HG02981 (cell line): ENCODE measurements around the gene C2orf72.
"Not testable (repeated sequence)": the region's sequence is repeated elsewhere in the genome, so short reads cannot be mapped to it uniquely, and the experiment has no call there.

Source experiments
- ATAC-seq: cut with Tn5 transposase; IDR thresholded peaks from one replicate; pipeline ENCODE4 v1.9.1; 2021; ENCODE audit warnings: mild to moderate bottlenecking, moderate library complexity; ENCODE audit not compliant: unreplicated experiment

C2orf72 gene

DNA sequence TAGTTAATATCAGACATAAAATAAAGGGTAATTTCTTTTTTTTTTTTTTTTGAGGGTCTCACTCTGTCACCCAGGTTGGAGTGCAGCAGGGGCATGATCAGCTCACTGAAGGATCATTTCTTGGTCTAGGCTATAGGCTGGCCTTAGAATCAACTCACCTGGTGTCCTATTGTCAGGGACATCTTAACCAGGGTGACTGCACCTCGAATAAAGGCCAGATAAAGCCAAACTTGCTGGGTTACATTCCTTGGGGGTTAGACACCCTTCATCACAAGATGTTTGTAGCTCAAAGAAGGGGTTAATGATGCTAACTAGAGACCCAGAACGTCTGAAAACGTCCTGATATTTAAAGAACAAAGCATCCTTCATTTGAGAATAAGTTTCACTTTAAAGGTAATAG, 23.5 kb upstream of the C2orf72 start:
- no peak for ATAC-seq

DNA sequence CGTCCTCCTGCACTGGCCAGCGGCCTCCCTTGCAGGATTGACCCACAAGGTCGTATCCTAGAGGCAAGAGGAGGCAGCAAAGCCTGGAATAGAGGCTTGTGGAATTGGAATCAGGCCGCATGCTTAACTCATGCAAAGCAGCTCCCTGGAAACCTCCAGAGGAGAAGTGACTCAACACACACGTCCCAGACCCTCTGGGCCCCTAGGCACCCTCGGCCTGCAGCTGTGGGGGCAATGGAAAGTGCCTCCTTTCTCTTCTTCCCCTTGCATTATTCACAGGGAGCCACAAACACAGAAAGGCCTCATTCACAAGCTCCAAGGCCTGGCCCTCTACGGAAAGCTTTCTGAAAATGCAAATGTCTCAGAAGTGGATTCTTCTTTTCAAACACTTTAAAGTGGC, 21.8 kb upstream of the C2orf72 start:
- ATAC-seq = no peak

DNA sequence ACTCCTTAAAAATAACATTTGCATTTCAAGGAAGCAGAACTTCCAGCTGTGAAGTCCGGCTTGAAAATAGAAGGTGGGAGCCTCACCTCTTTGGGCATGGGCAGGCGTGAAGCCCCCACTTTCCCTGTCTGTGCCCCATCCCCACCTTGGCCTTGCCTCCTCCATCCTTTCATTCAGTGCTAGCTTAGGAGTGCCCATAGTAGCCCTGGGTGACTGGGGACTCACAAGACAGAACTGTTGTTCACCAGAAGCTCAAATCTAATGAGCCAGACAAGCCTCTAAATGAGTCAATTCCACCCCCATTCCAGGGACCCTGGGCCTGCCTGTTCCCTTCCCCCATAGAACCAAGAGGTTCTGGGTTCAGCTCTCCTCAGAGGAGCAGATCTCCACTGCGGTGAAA, 21.4 kb upstream of the C2orf72 start:
- no peak for ATAC-seq

DNA sequence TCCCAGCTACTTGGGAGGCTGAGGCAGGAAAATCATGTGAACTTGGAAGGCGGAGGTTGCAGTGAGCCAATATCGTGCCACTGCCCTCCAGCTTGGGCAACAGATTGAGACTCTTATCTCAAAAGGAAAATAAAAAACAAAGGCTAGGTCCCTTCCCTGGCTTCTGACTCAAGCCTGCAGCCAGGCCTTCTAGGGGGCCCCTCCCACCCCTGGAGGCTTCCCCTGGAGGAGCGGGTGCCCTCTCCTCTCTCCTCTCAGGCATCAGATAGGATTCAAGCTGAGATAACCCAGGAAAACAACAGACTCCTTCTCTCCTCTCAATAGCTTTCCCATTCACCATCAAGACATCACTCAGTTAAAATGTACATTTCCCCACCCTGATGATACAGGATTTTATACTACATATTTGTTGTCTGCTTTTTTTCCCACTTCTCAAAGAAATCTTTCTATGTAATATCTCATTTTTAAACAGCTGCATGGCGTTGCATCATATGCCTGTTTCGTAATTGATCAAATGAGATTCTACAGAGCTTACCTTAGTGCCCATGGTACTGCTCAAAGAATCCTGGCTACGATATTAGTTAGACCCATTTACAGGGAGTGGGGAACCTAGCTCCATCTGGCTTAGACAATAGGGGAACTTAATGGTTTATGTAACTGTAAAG, 20.6 kb upstream of the C2orf72 start:
- no peak for ATAC-seq

DNA sequence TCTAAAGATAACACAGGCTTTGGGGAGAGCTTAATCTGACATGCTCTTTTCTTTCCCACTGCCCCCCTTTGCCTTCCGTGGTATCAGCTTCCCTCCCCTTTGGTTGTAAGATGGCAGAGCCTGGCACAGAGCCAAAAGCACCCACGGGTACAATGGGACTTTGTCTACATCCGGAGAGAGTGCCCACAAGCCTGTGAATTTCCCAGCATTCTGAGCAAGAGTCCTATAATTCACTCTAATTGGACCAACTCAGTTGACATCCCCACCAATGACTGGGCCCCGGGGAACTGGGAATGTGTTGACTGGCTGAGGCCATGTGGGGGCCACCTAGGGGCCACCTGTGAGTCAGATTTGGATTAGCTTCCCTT, 20.1 kb upstream of the C2orf72 start:
- ATAC-seq = no peak

DNA sequence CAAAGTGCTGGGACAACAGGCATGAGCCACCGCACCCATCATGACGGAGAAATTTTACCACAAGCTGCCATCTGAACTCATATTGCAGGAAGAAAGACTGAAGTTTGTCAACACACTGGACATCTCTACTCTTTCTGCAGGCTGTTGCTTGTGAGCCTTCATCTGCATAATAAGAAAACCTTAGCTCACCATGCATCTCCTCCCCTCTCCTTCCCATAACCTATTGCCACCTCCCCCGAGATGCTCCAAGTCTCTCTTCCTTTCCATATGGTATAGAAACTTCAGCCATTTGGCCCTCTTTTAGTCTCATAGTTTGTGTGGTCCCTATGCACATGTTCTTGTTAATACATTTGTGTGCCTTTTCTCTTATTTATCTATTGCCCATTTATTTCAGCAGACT, 19.1 kb upstream of the C2orf72 start:
- no peak for ATAC-seq

DNA sequence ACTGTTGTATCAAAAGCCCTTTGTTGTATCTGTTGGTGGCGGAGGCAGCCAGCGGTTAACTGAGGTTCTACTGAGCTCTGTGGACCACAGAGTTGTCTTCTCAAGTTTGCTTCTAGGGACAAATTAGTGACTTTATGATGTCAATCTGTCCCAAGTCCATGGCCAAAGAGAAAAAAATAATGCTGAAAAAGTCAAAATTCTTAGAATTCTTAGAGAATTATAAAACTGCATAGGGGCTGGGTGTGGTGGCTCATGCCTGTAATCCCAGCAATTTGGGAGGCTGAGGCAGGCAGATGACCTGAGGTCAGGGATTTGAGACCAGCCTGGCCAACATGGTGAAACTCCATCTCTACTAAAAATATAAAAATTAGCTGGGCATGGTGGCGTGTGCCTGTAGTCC, 12.3 kb upstream of the C2orf72 start:
- not testable (repeated sequence) for ATAC-seq

DNA sequence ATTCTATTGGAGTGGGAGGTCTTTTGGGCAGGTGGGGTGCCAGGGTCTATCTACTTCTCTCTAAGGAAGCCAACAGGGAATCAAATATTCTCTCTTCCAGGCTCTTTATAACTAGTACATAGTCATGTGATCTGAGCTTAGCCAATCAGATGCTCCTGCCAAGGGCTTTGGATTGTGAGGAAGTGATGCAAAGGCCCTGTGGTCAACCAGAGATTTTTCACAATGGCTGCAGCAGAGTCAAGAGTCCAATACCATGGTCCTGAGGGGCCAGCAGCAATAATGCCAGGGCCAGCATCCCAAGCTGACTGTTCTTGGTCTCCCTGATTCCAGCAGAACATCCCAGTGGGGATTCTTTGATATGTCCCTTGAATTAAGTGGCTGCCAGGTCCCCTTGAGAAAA, 8.4 kb upstream of the C2orf72 start:
- no peak for ATAC-seq

DNA sequence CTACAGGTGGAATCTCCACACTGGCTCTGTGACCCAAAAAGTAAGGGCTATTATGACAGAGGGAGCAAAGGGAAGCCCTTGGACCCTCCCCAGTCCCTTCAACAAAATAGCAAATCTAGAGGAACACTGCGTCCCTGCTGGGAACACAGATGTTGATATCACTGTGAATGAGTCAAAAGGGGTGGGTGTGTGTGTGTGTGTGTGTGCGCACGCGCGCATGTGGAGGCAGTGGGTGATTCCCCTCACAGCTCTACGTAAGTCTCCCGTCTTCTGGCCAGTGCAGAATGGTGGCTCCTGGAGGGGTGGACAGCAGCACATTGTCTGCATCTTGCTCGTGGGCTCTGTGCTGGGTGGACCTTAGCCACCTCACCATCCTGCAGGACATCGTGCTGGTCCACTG, 7.8 kb upstream of the C2orf72 start:
- no peak for ATAC-seq

DNA sequence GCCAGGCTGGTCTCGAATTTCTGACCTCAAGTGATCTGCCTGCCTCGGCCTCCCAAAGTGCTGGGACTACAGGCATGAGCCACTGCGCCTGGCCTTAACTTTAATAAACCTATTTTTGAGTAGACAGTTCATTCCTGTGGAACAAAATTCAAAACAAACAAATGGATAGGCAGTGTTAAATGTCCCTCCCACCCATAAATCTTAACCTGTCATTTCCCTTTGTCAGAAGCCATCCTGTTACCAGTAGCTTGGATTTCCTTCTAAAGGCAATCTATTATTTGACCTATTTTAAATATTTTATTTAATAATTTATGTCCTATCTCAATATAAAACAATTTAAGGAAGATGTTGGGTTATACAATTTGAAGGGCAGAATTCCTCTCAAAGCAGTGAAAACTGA, 6.6 kb upstream of the C2orf72 start:
- ATAC-seq = no peak

DNA sequence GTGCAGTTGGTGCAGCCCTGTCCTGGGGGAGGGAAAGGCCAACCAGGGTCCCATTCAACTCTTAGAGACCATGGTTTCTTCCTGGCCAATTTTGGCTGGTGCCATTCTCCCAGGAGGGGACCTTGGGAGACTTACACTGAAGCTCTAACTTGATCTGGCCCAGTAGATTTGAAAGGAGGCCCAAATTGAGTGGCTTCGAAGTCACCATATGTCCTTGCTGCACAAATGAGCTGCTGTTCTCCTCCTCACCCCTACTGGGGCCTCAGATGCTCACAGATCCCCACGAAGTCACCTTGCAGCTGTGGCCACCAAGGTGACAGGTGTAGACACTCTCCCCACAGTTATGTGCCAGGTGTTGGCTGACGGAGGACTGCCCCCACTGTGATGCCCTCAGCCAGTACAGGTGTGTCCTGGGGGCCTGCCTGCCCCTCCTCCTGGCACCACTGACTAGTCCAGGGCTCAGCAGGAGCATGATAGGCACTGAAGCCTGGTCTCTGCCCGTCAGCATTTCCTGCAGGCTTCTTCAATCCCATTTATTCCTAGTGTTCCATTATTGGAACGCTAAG, 4.7 kb upstream of the C2orf72 start:
- ATAC-seq = no peak

DNA sequence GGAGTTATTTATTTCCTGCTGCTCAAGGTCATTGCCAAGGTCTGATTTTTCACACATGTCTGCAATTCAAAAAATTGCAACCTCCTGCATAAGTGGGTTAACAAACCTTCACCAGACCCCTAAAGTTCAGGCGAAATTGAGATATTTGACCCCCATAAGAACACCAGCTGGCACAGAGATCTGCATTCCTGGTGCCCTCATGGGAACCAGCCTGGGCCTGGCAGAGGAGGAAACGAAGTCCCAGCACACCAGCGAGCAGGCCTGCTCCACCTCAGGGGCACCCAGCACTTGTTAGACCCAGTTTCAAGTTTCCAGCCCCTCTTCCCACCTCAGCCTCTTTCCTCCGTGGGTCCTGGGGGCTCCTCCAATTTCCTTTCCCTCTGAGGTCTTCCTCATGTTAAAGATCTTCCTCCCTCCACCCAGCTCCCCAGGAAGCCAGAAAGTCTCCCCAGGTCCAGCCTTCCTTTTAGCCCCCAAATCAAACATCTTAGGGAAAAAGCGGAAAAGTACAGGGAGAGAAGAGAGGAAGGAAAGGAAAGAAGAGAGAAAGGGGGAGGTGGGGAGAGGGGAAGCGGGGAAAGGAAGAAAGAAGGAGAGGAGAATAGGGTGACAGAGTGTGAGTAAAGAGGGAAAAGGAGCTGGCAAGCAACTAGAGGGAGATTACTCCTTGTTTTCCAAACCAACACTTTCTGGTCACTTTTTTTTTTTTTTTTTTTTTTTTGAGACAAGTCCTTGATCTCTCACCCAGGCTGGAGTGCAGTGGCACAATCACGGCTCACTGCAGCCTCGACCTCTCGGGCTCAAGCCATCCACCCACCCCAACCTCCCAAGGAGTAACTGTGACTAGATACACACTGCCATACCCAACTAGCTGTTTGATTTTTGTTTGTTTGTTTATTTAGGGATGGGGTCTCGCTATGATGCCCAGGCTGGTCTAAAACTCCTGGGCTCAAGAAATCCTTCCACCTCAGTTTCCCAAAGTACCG, 3.9 kb upstream of the C2orf72 start:
- ATAC-seq = no peak

DNA sequence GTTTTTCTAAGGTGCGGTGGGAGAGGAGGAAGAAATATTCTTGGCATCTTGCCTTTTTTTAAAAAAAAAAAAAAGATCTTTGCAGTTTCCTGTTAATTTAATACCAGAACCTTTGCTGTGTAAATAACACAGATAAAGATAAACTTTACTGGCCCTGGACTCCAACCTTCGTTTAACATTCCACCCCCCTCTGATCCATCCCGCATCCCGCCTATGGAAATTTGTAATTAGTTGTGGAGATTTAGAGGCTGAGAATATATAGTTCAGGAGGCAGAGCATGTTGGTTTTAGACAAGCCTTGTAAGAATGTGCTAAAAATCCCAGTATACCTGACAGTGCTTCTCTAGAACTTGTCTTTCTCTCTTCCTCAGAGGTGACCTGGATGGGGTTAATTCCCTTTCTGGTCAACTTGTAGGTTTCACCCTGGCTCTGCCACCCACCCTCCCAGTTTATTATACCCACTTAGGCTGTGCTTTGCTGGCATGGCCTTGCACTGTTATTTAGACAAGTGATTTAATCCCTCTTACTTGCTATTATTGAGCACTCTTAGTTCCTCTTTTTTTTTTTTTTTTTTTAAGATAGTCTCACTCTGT, 2.9 kb upstream of the C2orf72 start:
- ATAC-seq = no peak

DNA sequence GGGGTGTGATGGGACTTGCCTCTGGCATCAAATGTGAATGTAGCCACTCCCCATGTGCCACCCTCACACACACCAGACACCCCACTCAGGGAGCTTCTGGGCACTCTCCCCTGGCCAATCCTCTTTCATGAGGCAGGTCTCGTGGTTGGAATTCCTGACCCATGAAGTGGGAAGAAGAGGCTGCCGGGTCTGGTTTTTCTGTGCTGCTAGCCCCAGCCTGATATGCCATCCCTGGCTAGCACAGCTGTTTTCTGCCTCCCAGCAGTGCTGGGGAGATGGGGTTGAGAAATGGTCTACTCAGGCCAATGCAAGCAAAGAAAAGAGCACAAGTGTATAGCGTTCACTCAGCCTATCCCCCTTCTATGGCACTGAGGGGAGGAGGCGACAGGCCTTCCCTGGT, 1.2 kb upstream of the C2orf72 start:
- ATAC-seq = no peak

DNA sequence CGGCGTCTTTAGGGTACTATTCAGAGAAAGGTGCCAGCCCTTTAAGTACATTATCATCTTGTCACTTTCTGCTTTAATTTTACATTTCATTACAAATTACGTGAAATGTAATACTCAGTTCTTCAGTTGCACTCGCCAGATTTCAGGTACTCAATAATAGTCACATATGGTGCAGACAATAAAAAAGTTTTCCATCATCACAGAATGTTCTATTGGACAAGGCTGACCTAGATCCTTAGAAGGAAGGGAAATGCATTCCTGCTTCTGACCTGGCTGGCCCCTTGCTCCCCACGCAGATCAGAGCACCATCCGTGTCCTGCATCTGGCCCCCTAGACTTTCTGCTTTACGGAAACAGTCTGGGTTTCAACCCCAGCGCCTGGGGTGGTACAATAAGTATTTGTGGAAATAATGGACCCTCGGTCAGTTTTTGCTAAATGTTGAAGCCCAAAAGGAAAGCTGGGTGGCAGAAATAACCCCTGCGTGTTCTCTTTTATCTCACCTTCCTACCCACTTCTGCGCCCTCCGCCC, 681 bp upstream of the C2orf72 start:
- ATAC-seq = no peak

DNA sequence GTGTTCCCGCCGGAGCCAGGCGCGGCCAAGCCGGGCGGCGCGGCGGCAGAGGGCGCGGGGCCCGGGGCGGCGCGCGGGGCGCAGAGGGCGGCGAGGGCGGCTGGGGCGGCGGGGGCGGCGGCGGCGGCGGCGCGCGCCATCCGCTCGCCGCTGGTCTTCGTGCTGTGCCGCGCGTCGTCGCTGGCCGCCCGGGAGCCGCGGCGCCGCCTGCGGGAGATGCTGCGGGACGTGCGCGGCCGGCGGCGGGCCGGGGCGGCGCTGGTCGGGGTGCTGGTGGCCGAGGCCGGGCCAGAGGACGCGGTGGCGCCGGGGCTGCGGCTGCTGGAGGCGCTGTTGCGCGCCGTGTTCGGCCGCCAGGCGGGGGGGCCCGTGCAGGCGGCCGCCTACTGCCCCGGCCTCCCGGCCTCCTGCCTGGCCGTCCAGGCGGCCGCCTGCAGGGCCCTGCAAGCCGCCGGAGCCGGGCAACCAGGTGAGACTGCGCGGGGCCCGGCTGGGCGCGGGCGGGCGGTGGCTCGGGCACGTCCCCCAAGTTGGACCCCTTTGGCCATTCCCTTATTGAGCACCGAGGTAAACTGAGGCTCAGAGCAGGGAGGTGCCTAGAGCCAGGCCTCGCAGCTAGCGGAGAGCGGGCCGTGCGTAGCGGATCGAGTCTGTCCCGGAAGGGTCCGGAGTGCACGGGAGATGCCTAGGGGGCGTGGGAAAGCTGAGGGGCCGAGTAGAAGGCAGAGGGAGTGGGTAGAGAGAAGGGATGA, 584 bp downstream of the C2orf72 start:
- ATAC-seq = no peak

DNA sequence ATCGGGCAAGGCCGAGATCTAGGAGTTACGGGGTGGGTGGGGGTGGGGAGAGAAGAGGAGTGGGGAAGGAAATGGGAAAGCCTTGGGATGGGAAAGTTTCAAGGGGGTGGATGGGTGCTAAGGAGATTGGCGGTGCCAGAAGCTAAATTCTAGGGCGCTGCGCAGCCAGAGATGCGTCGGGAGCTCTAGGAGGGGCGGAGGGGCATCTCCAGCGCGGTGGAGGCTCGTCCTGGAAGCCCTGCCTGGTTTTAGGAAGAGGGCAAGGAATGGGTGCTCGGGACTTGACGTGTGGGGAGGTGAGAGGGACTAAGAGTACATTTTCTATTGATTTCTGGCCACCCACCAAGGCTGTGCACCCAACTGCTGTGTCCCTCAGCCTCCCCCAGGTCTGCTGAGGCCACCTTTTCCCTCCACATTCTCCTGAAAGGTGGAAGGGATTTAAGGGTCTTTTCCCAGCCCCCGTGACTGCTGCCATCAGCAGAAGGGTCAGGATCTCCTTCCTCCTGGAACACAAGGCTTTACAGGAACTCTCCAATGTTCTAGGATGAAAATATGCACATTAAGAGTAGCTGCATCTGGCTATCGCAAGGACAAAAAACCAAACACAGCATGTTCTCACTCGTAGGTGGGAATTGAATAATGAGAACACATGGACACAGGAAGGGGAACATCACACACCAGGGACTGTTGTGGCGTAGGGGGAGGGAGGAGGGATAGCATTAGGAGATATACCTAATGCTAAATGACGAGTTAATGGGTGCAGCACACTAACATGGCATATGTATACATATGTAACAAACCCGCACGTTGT, 1.4 kb downstream of the C2orf72 start:
- ATAC-seq = no peak

DNA sequence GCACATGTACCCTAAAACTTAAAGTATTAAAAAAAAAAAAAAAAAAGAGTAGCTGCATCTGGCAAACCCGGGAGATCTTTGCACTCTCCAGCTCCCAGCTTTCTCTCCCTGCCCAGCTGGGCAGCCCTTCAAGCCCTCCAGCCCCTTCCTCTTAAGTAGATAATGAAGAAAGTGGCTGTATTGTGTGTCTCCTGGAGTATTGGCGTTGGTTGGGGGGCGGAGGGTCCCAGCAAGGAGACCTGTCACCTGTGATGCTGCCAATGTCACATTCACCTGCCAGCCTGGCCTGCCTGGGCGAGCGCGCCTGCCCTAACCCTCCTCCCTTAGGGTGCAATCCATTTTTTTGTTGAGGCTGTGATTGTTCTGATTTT, 2.0 kb downstream of the C2orf72 start:
- ATAC-seq = no peak

DNA sequence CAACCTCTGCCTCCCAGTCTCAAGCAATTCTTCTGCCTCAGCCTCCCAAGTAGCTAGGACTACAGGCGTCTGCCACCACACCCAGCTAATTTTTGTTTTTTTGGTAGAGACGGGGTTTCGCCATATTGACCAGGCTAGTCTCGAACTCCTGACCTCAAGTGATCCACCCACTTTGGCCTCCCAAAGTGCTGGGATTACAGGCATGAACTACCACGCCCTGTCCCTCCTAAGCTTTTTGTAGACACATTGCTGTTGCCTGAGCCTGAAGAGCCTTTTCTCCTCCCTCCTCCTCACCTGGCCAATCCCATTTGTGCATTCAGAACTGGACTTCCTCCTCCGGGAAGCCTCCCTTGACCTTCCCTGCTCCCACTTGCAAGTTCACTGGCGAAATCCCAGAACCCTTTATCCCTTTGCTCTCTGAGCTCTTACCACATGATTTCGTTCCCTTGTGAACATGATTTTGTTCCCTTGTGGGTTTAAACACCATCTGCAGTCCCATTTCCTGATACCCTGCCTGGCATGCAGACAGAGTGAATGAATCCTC, 2.6 kb downstream of the C2orf72 start:
- ATAC-seq = no peak
